KG1 (cell line): Measurements from ENCODE around the gene GPR45.
"Not testable (repeated sequence)": the region's sequence is repeated elsewhere in the genome, so short reads cannot be mapped to it uniquely, and the experiment has no call there.

Source experiments
- DNase-seq: peaks from one replicate; lab custom pipeline; 2025; lab: John Stamatoyannopoulos, UW

GPR45 gene

GRCh38 chr2:105241443-105241842, at the start of gene GPR45:
GPR45 (plus strand) TSS chr2:105241743; CDS start chr2:105241859, 116 bp downstream.
- DNase-seq, result no peak

GRCh38 chr2:105194022-105194675, 47.4 kb upstream of the GPR45 start:
- DNase-seq, result no peak

- DNase-seq, result no peak
These were observed 44.9 kb upstream of the GPR45 start for GRCh38 chr2:105196651-105197050.

- no peak for DNase-seq
These were observed 25.9 kb upstream of the GPR45 start for GRCh38 chr2:105215586-105216192.

- no peak for DNase-seq
These were observed 20.9 kb upstream of the GPR45 start for GRCh38 chr2:105220604-105221003.

GRCh38 chr2:105224444-105224843, 17.1 kb upstream of the GPR45 start:
- no peak for DNase-seq

GRCh38 chr2:105231232-105231619, 10.3 kb upstream of the GPR45 start:
- no peak for DNase-seq

GRCh38 chr2:105235388-105236059, 6.0 kb upstream of the GPR45 start:
- peak; percentile 53 for DNase-seq

GRCh38 chr2:105236060-105236424, 5.5 kb upstream of the GPR45 start:
- DNase-seq, result no peak

GRCh38 chr2:105237045-105237765, 4.3 kb upstream of the GPR45 start:
- no peak for DNase-seq

- no peak for DNase-seq
These were observed 2.8 kb upstream of the GPR45 start for GRCh38 chr2:105238664-105239240.

GRCh38 chr2:105239924-105240323, 1.6 kb upstream of the GPR45 start:
- DNase-seq, result no peak

GRCh38 chr2:105242286-105242993, 897 bp downstream of the GPR45 start:
- no peak for DNase-seq

- no peak for DNase-seq
These were observed 2.4 kb downstream of the GPR45 start for GRCh38 chr2:105243961-105244360.

- no peak for DNase-seq
These were observed 2.9 kb downstream of the GPR45 start for GRCh38 chr2:105244451-105244850.

- DNase-seq, result no peak
These were observed 7.0 kb downstream of the GPR45 start for GRCh38 chr2:105248316-105249070.

- no peak for DNase-seq
These were observed 7.6 kb downstream of the GPR45 start for GRCh38 chr2:105249181-105249580.

GRCh38 chr2:105249891-105250290, 8.3 kb downstream of the GPR45 start:
- no peak for DNase-seq

GRCh38 chr2:105251016-105251648, 9.6 kb downstream of the GPR45 start:
- not testable (repeated sequence) for DNase-seq

GRCh38 chr2:105252271-105252670, 10.7 kb downstream of the GPR45 start:
- no peak for DNase-seq
